OCI-LY7 (cell line): ENCODE measurements around the gene HOXC10.

Experiments used
- CTCF ChIP-seq: fragments of 200-600 bp; sonication (generic); conservative IDR thresholded peaks from 2 replicates; pipeline ENCODE4 v1.5.1; 2014; ENCODE audit warnings: mild to moderate bottlenecking, antibody characterized with exemption, low read length, moderate library complexity, mixed read lengths
- EZH2phosphoT487 ChIP-seq: fragments of 200-600 bp; sonication (generic); IDR thresholded peaks from 2 replicates; pipeline ENCODE4 v1.6.1; 2018; ENCODE audit warnings: low read depth, borderline replicate concordance, mild to moderate bottlenecking, mixed run types, antibody characterized with exemption, low read length, moderate library complexity, mixed read lengths

- TF ChIP-seq CTCF = no peak
- TF ChIP-seq EZH2phosphoT487 = no peak
These were observed 54.0 kb downstream of the HOXC10 start for GRCh38 chr12:54038871-54039414.
